GM12878 (cell line): ENCODE measurements around the gene KIFC3. TPM values are rescaled to one million over a fixed set of nuclear protein-coding genes. Genes with fewer than 3 reads are reported as not detected.

Source experiments
- ATF3 ChIP-seq: IDR thresholded peaks from 2 replicates; pipeline ENCODE4 v1.6.1; 2011; ENCODE audit warnings: low read depth, mild to moderate bottlenecking, low read length, moderate library complexity, borderline replicate concordance; ENCODE audit errors: extremely low read depth
- BHLHE40 ChIP-seq, 2 experiments: fragments of 450-650 bp in 1 of 2; IDR thresholded peaks; 2 replicates each; pipeline ENCODE4 v1.6.1; 2011 to 2017; ENCODE audit warnings: low read depth in 2 of 2, borderline replicate concordance in 1 of 2, improper control_type of control experiment in 1 of 2, low read length in 1 of 2, mild to moderate bottlenecking in 1 of 2
- BMI1 ChIP-seq: fragments of 450-650 bp; IDR thresholded peaks from 2 replicates; pipeline ENCODE4 v1.6.1; 2016; ENCODE audit warnings: mild to moderate bottlenecking, moderate library complexity, borderline replicate concordance
- CHD1 ChIP-seq: IDR thresholded peaks from 2 replicates; pipeline ENCODE4 v1.6.1; 2012; ENCODE audit warnings: low read depth, low read length, improper control_type of control experiment
- CREM ChIP-seq: IDR thresholded peaks from 2 replicates; pipeline ENCODE4 v1.6.1; 2014; ENCODE audit warnings: antibody characterized with exemption, low read depth
- FOXK2 ChIP-seq: fragments of 450-650 bp; IDR thresholded peaks from 2 replicates; pipeline ENCODE4 v1.6.1; 2017; ENCODE audit warnings: mild to moderate bottlenecking, moderate library complexity
- IRF3 ChIP-seq: fragments of 450-650 bp; IDR thresholded peaks from 2 replicates; pipeline ENCODE4 v1.6.1; 2014; ENCODE audit warnings: mild to moderate bottlenecking
- KLF5 ChIP-seq: fragments of 450-650 bp; IDR thresholded peaks from 2 replicates; pipeline ENCODE4 v1.6.1; 2014; ENCODE audit warnings: mild to moderate bottlenecking; ENCODE audit not compliant: partially characterized antibody
- NFXL1 ChIP-seq: fragments of 450-650 bp; IDR thresholded peaks from 2 replicates; pipeline ENCODE4 v1.6.1; 2017; ENCODE audit warnings: antibody characterized with exemption, mild to moderate bottlenecking, borderline replicate concordance
- NR2C2 ChIP-seq: IDR thresholded peaks from 2 replicates; pipeline ENCODE4 v1.6.1; 2011; ENCODE audit warnings: borderline replicate concordance, low read depth; ENCODE audit not compliant: control insufficient read depth, insufficient read length
- NRF1 ChIP-seq: conservative IDR thresholded peaks from 2 replicates; pipeline ENCODE4 v1.6.1; 2011; ENCODE audit warnings: mild to moderate bottlenecking, low read depth, low read length, improper control_type of control experiment
- PBX3 ChIP-seq: IDR thresholded peaks from 2 replicates; pipeline ENCODE4 v1.6.1; 2011; ENCODE audit warnings: mild to moderate bottlenecking, low read depth, low read length, moderate library complexity; ENCODE audit not compliant: insufficient replicate concordance
- RB1 ChIP-seq: fragments of 450-650 bp; formaldehyde crosslinking; IDR thresholded peaks from 2 replicates; pipeline ENCODE4 v1.6.1; 2017; ENCODE audit warnings: mild to moderate bottlenecking, borderline replicate concordance
- RELB ChIP-seq: fragments of 450-650 bp; IDR thresholded peaks from 2 replicates; pipeline ENCODE4 v1.6.1; 2017; ENCODE audit warnings: low read depth, mild to moderate bottlenecking, moderate library complexity
- SREBF1 ChIP-seq: IDR thresholded peaks from 2 replicates; pipeline ENCODE4 v1.6.1; 2012; ENCODE audit warnings: mild to moderate bottlenecking, low read length
- STAT1 ChIP-seq: fragments of 450-650 bp; conservative IDR thresholded peaks from 2 replicates; pipeline ENCODE4 v1.6.1; 2014; ENCODE audit warnings: antibody characterized with exemption, mild to moderate bottlenecking
- TCF12 ChIP-seq: IDR thresholded peaks from 2 replicates; pipeline ENCODE4 v1.6.1; 2011; ENCODE audit warnings: low read depth, mild to moderate bottlenecking, low read length
- ZBTB11 ChIP-seq: fragments of 450-650 bp; formaldehyde crosslinking; IDR thresholded peaks from 2 replicates; pipeline ENCODE4 v1.5.0; 2022; ENCODE audit warnings: mild to moderate bottlenecking, missing genetic modification characterization
- ZNF207 ChIP-seq: fragments of 450-650 bp; IDR thresholded peaks from 2 replicates; pipeline ENCODE4 v1.6.1; 2014; ENCODE audit warnings: antibody characterized with exemption, mild to moderate bottlenecking, borderline replicate concordance
- ZNF384 ChIP-seq: IDR thresholded peaks from 2 replicates; pipeline ENCODE4 v1.6.1; 2012; ENCODE audit warnings: low read depth, mild to moderate bottlenecking, low read length, improper control_type of control experiment, borderline replicate concordance
- ZNF622 ChIP-seq: fragments of 450-650 bp; IDR thresholded peaks from 2 replicates; pipeline ENCODE4 v1.6.1; 2017; ENCODE audit warnings: mild to moderate bottlenecking, inconsistent platforms
- polyA plus RNA-seq, 11 experiments: library from polyadenylated mRNA; depleted of rRNA in 4 of 11; unstranded in 6 of 11; stranded (reverse) in 5 of 11; fragments of >200 nt; fragmentation: Nextera tagmentation in 4 of 11; fragmentation: Illumina TruSeq in 1 of 11; extraction: Ambion mirVana in 4 of 11; extraction: Trizol in 1 of 11; gene quantifications; 1 replicate in 1 of 11; 2 replicates in 10 of 11; pipeline versions ENCODE4 v1.2.1 to v1.2.3, GENCODE V29; 2011 to 2016; ENCODE audit warnings: inconsistent platforms in 2 of 11, missing spikeins in 2 of 11, low read depth in 1 of 11
- total RNA-seq, 4 experiments: library from RNA; depleted of rRNA in 3 of 4; stranded (reverse); fragments of >200 nt in 3 of 4; fragmentation: Illumina TruSeq in 1 of 4; extraction: Trizol in 1 of 4; gene quantifications; 2 replicates each; pipeline versions ENCODE4 v1.2.1 to v1.2.3, GENCODE V29; 2013 to 2021

KIFC3 gene
- total and polyA plus RNA-seq, 10 of the 15 experiments (the other 5 are each of a cell fraction or from before 2014, with no cell fraction given) = 0.22 to 1.3 (median 0.26) TPM; not detected in 3

GRCh38 chr16:57810197-57811031, 8.1 kb upstream of the KIFC3 start (continued):
- no peak for TF ChIP-seq ZBTB11 (CRISPR knock-in tag)
- TF ChIP-seq NFXL1 = no peak
- TF ChIP-seq RELB = peak; percentile 87
- TF ChIP-seq ZNF384 = no peak
- no peak for TF ChIP-seq ATF3
- no peak for TF ChIP-seq STAT1
- no peak for TF ChIP-seq NR2C2
- peak; percentile 42; the same call in 1 of the 2 replicates for TF ChIP-seq CREM
- peak; percentile 43; the same call in 1 of the 2 replicates for TF ChIP-seq TCF12
- no peak for TF ChIP-seq CHD1
- no peak for TF ChIP-seq IRF3
- TF ChIP-seq ZNF622 = no peak
- no peak; the same call in 1 of the 2 replicates for TF ChIP-seq RB1
- TF ChIP-seq KLF5 = peak; percentile 48
- TF ChIP-seq PBX3 = no peak
- TF ChIP-seq NRF1 = peak; percentile 31; the same call in 1 of the 2 replicates
- TF ChIP-seq ZNF207 = 0 out of 2 replicates have a peak, but pooled peaks have one; percentile 42
- no peak for TF ChIP-seq SREBF1
- peak; percentile 13 to 17; a peak in 1 of 4 replicates for TF ChIP-seq BHLHE40 (IDR thresholded peaks at IDR 0.05; ENCODE audit: borderline replicate concordance in 1 of 2, low read depth in 2 of 2, low read length in 1 of 2)
- TF ChIP-seq BMI1 = no peak
- peak; percentile 78 for TF ChIP-seq FOXK2
